ENCODE data around the gene SALL1. TPM values are rescaled to one million over a fixed set of nuclear protein-coding genes. Genes with fewer than 3 reads are reported as not detected.

Gene SALL1
- total RNA-seq, 1 experiment from 2014 or later: not detected

- H3K4me2 ChIP-seq (ENCODE audit: low read length): no peak overlapping the region
- intact Hi-C loops (cut with micrococcal nuclease): no loop called here
These were observed 30.2 kb downstream of the SALL1 start for GRCh38 chr16:51120730-51121347.

More at GRCh38 chr16:51120730-51121347, 30.2 kb downstream of the SALL1 start:
- no peaks in the 10 kb centered on the region; the same call in 1 of the 2 replicates for H3K27me3 ChIP-seq (ENCODE audit: insufficient read depth, low read length)
- H3K36me3 ChIP-seq (ENCODE audit: control insufficient read depth in 1 of 2, insufficient read depth in 2 of 2, low read length in 2 of 2): no peaks in the 10 kb centered on the region
- no peaks in the 10 kb centered on the region for H4K20me1 ChIP-seq (ENCODE audit: insufficient read depth)
- no peaks in the 10 kb centered on the region for H3K9me3 ChIP-seq (ENCODE audit: control insufficient read depth in 1 of 2, insufficient read depth in 1 of 2, low read depth in 1 of 2, low read length in 2 of 2)
- POLR2A ChIA-PET: no interaction called here
- CTCF ChIA-PET: no interaction called here
- RAD21 ChIA-PET (ENCODE audit: low non-redundant PET in 1 of 2, low total read pairs in 2 of 2, uncharacterized antibody in 2 of 2, unreplicated experiment in 2 of 2): no interaction called here
- no peak overlapping the region for H3K27ac ChIP-seq (ENCODE audit: low read depth, low read length)
- no peak overlapping the region for H3K4me3 ChIP-seq (replicated peaks in 1 of 2; ENCODE audit: low read depth in 1 of 2, low read length in 2 of 2)
- H3K79me2 ChIP-seq (ENCODE audit: insufficient read depth, low read length): no peaks in the 10 kb centered on the region
- DNase-seq (ENCODE audit: low read depth, low spot score): no peak
- no peak for ATAC-seq
- no peak overlapping the region for H3K9ac ChIP-seq (ENCODE audit: low read length)
- TF ChIP-seq EZH2 (IDR thresholded peaks at IDR 0.05) (no peak), ZNF274 (IDR thresholded peaks at IDR 0.05; ENCODE audit: low read depth, low read length) (no peak), ATF3 (IDR thresholded peaks at IDR 0.05) (no peak), ZBTB33 (IDR thresholded peaks at IDR 0.05; ENCODE audit: extremely low read depth, insufficient replicate concordance, low read length) (no peak), MAX (IDR thresholded peaks at IDR 0.05) (no peak), FOSL1 (IDR thresholded peaks at IDR 0.05; ENCODE audit: low read depth) (no peak), CEBPB (IDR thresholded peaks at IDR 0.05; ENCODE audit: low read depth) (no peak), SP1 (IDR thresholded peaks at IDR 0.05; ENCODE audit: low read depth) (no peak)
- BruUV-seq (replicated peaks): no TSS peak
- H3K9me2 ChIP-seq (ENCODE audit: insufficient read depth): no peaks in the 10 kb centered on the region
- no peaks in the 10 kb centered on the region for H3K4me1 ChIP-seq (ENCODE audit: control insufficient read depth in 1 of 2, insufficient read depth in 2 of 2, low read length in 2 of 2)
- H2AFZ ChIP-seq (ENCODE audit: low read depth, low read length, poor library complexity, severe bottlenecking): no peak overlapping the region
